IPS-15b (cell line): ENCODE results near the gene ROR2.

Experiments used
- H3K27me3 ChIP-seq: one replicate; pipeline ENCODE4 v1.6.1; 2013; ENCODE audit warnings: low read length; ENCODE audit not compliant: control insufficient read depth, insufficient read depth
- H3K36me3 ChIP-seq: one replicate; pipeline ENCODE4 v1.6.1; 2013; ENCODE audit warnings: low read length; ENCODE audit not compliant: control insufficient read depth, insufficient read depth
- H3K4me1 ChIP-seq: one replicate; pipeline ENCODE4 v1.6.1; 2013; ENCODE audit warnings: mild to moderate bottlenecking, low read length; ENCODE audit not compliant: control insufficient read depth, insufficient read depth
- H3K4me3 ChIP-seq: one replicate; pipeline ENCODE4 v1.5.1; 2013; ENCODE audit warnings: low read depth, low read length
- H3K9ac ChIP-seq: one replicate; pipeline ENCODE4 v1.6.1; 2013; ENCODE audit warnings: low read depth, mild to moderate bottlenecking, low read length
- H3K9me3 ChIP-seq: one replicate; pipeline ENCODE4 v1.6.1; 2013; ENCODE audit warnings: mild to moderate bottlenecking, low read length; ENCODE audit not compliant: control insufficient read depth, insufficient read depth

ROR2 gene

GRCh38 chr9:91841591-91841990 lies 108.4 kb downstream of the ROR2 start:
- H3K27me3 ChIP-seq = no peaks in the 10 kb centered on the region
- H3K36me3 ChIP-seq = no peaks in the 10 kb centered on the region
- no peak overlapping the region for H3K9ac ChIP-seq
- H3K4me3 ChIP-seq = no peak overlapping the region
- H3K9me3 ChIP-seq = no peaks in the 10 kb centered on the region
- no peaks in the 10 kb centered on the region for H3K4me1 ChIP-seq

GRCh38 chr9:91840882-91841281 lies 109.1 kb downstream of the ROR2 start:
- Histone ChIP-seq H3K27me3 (no peaks in the 10 kb centered on the region), H3K9me3 (no peaks in the 10 kb centered on the region), H3K4me1 (no peaks in the 10 kb centered on the region), H3K4me3 (no peak overlapping the region), H3K9ac (no peak overlapping the region), H3K36me3 (no peaks in the 10 kb centered on the region)

- H3K9ac ChIP-seq = no peak overlapping the region
Measured at GRCh38 chr9:91840469-91840868, 109.6 kb downstream of the ROR2 start.

GRCh38 chr9:91839926-91840465 lies 110.0 kb downstream of the ROR2 start:
- H3K36me3 ChIP-seq = no peaks in the 10 kb centered on the region
- H3K4me1 ChIP-seq = no peaks in the 10 kb centered on the region
- no peak overlapping the region for H3K4me3 ChIP-seq
- H3K27me3 ChIP-seq = no peaks in the 10 kb centered on the region
- H3K9me3 ChIP-seq = no peaks in the 10 kb centered on the region
- H3K9ac ChIP-seq = no peak overlapping the region

More at GRCh38 chr9:91840469-91840868, 109.6 kb downstream of the ROR2 start:
- H3K27me3 ChIP-seq = no peaks in the 10 kb centered on the region
- H3K36me3 ChIP-seq = no peaks in the 10 kb centered on the region
- no peak overlapping the region for H3K4me3 ChIP-seq
- H3K9me3 ChIP-seq = no peaks in the 10 kb centered on the region
- H3K4me1 ChIP-seq = no peaks in the 10 kb centered on the region

- Histone ChIP-seq H3K9me3 (no peaks in the 10 kb centered on the region), H3K4me3 (no peak overlapping the region), H3K27me3 (no peaks in the 10 kb centered on the region), H3K36me3 (no peaks in the 10 kb centered on the region), H3K4me1 (no peaks in the 10 kb centered on the region), H3K9ac (no peak overlapping the region)
Measured at GRCh38 chr9:91837981-91838731, 111.9 kb downstream of the ROR2 start.

- Histone ChIP-seq H3K27me3 (no peaks in the 10 kb centered on the region), H3K36me3 (no peaks in the 10 kb centered on the region), H3K9me3 (no peaks in the 10 kb centered on the region), H3K9ac (no peak overlapping the region), H3K4me3 (no peak overlapping the region), H3K4me1 (no peaks in the 10 kb centered on the region)
Measured at GRCh38 chr9:91836515-91836914, 113.5 kb downstream of the ROR2 start.

GRCh38 chr9:91835632-91836031 lies 114.4 kb downstream of the ROR2 start:
- H3K27me3 ChIP-seq = no peaks in the 10 kb centered on the region
- no peak overlapping the region for H3K9ac ChIP-seq
- H3K9me3 ChIP-seq = no peaks in the 10 kb centered on the region
- H3K4me1 ChIP-seq = no peaks in the 10 kb centered on the region
- H3K36me3 ChIP-seq = no peaks in the 10 kb centered on the region
- H3K4me3 ChIP-seq = no peak overlapping the region

GRCh38 chr9:91835216-91835615 lies 114.8 kb downstream of the ROR2 start:
- Histone ChIP-seq H3K36me3 (no peaks in the 10 kb centered on the region), H3K9ac (no peak overlapping the region), H3K4me3 (no peak overlapping the region), H3K9me3 (no peaks in the 10 kb centered on the region), H3K27me3 (no peaks in the 10 kb centered on the region), H3K4me1 (no peaks in the 10 kb centered on the region)

- H3K4me3 ChIP-seq = no peak overlapping the region
- no peaks in the 10 kb centered on the region for H3K9me3 ChIP-seq
- no peaks in the 10 kb centered on the region for H3K4me1 ChIP-seq
- H3K9ac ChIP-seq = no peak overlapping the region
- no peaks in the 10 kb centered on the region for H3K27me3 ChIP-seq
- H3K36me3 ChIP-seq = no peaks in the 10 kb centered on the region
Measured at GRCh38 chr9:91834740-91835139, 115.3 kb downstream of the ROR2 start.

- Histone ChIP-seq H3K36me3 (no peaks in the 10 kb centered on the region), H3K27me3 (no peaks in the 10 kb centered on the region), H3K9me3 (no peaks in the 10 kb centered on the region), H3K9ac (no peak overlapping the region), H3K4me1 (no peaks in the 10 kb centered on the region), H3K4me3 (no peak overlapping the region)
Measured at GRCh38 chr9:91833878-91834255, 116.2 kb downstream of the ROR2 start.

GRCh38 chr9:91833096-91833877 lies 116.7 kb downstream of the ROR2 start:
- no peaks in the 10 kb centered on the region for H3K27me3 ChIP-seq
- no peaks in the 10 kb centered on the region for H3K4me1 ChIP-seq
- H3K4me3 ChIP-seq = no peak overlapping the region
- no peaks in the 10 kb centered on the region for H3K36me3 ChIP-seq
- no peaks in the 10 kb centered on the region for H3K9me3 ChIP-seq
- H3K9ac ChIP-seq = no peak overlapping the region

GRCh38 chr9:91832322-91832721 lies 117.7 kb downstream of the ROR2 start:
- Histone ChIP-seq H3K4me1 (no peaks in the 10 kb centered on the region), H3K9ac (no peak overlapping the region), H3K9me3 (no peaks in the 10 kb centered on the region), H3K4me3 (no peak overlapping the region), H3K27me3 (no peaks in the 10 kb centered on the region), H3K36me3 (no peaks in the 10 kb centered on the region)
